OCI-M2 (cell line): ENCODE measurements around the gene CYLC2.
A peak's percentile ranks its signal among the peaks of the same experiment; 100 is the strongest.

Source experiments
- DNase-seq: peaks from one replicate; lab custom pipeline; 2025; ENCODE audit not compliant: unreplicated experiment; lab: John Stamatoyannopoulos, UW

The CYLC2 gene

GRCh38 chr9:102995033-102995432, at the start of gene CYLC2:
TSS of gene CYLC2 (plus strand) at chr9:102995333. CDS start at chr9:102995381, 48 bp downstream.
- DNase-seq, result no peak

- no peak for DNase-seq
These were observed 44.8 kb upstream of the CYLC2 start for GRCh38 chr9:102950346-102950745.

GRCh38 chr9:102966999-102967398, 28.1 kb upstream of the CYLC2 start:
- DNase-seq, result no peak

GRCh38 chr9:102967979-102968378, 27.2 kb upstream of the CYLC2 start:
- no peak for DNase-seq

GRCh38 chr9:102972780-102973179, 22.4 kb upstream of the CYLC2 start:
- no peak for DNase-seq

- no peak for DNase-seq
These were observed 20.6 kb upstream of the CYLC2 start for GRCh38 chr9:102974530-102974929.

GRCh38 chr9:102975251-102975650, 19.9 kb upstream of the CYLC2 start:
- no peak for DNase-seq

- no peak for DNase-seq
These were observed 9.8 kb upstream of the CYLC2 start for GRCh38 chr9:102985162-102985895.

GRCh38 chr9:102986425-102986824, 8.7 kb upstream of the CYLC2 start:
- DNase-seq, result no peak

- DNase-seq, result no peak
These were observed 8.6 kb downstream of the CYLC2 start for GRCh38 chr9:103003689-103004088.

GRCh38 chr9:103014242-103014641, 19.1 kb downstream of the CYLC2 start:
- DNase-seq, result no peak

- no peak for DNase-seq
These were observed 30.7 kb downstream of the CYLC2 start for GRCh38 chr9:103025796-103026195.

GRCh38 chr9:103037508-103038477, 42.7 kb downstream of the CYLC2 start:
- DNase-seq, result peak; percentile 10

GRCh38 chr9:103041961-103042360, 46.8 kb downstream of the CYLC2 start:
- DNase-seq, result no peak
